GM12801 (cell line): Measurements from ENCODE around the gene KRT78.

Experiments
- CTCF ChIP-seq: IDR thresholded peaks from one replicate; pipeline ENCODE4 v1.5.1; 2011; ENCODE audit warnings: control low read depth; ENCODE audit not compliant: insufficient read length; ENCODE audit errors: extremely low read depth

Gene KRT78

GRCh38 chr12:52848661-52849255 is at the start of gene KRT78:
Gene KRT78 (minus strand): TSS chr12:52848994. CDS start chr12:52848930, 64 bp downstream.
- no peak for TF ChIP-seq CTCF

GRCh38 chr12:52896190-52897100 is 47.7 kb upstream of the KRT78 start:
- TF ChIP-seq CTCF, result no peak

GRCh38 chr12:52895726-52896189 is 47.0 kb upstream of the KRT78 start:
- no peak for TF ChIP-seq CTCF

GRCh38 chr12:52892974-52893373 is 44.2 kb upstream of the KRT78 start:
- TF ChIP-seq CTCF, result no peak

GRCh38 chr12:52892207-52892852 is 43.5 kb upstream of the KRT78 start:
- TF ChIP-seq CTCF, result no peak

GRCh38 chr12:52891044-52891443 is 42.2 kb upstream of the KRT78 start:
- no peak for TF ChIP-seq CTCF

GRCh38 chr12:52890417-52890816 is 41.6 kb upstream of the KRT78 start:
- TF ChIP-seq CTCF, result no peak
